ENCODE results near the gene PAQR4.

The PAQR4 gene

GRCh38 chr16:2952679-2953078, 16.5 kb upstream of the PAQR4 start:
- H3K36me3 ChIP-seq (replicated peaks): no peaks in the 10 kb centered on the region
- H3K27me3 ChIP-seq (ENCODE audit: low read depth): no peaks in the 10 kb centered on the region
- DNase-seq (ENCODE audit: low spot score in 2 of 2): no peak
- H3K4me1 ChIP-seq: no peaks in the 10 kb centered on the region
- H3K9me3 ChIP-seq: no peaks in the 10 kb centered on the region
- H3K4me3 ChIP-seq: no peak overlapping the region
- in situ Hi-C loops (cut with MboI; ENCODE audit: low sequenced_read_pairs): no loop called here

GRCh38 chr16:2953706-2954627, 15.2 kb upstream of the PAQR4 start:
- Histone ChIP-seq H3K4me1 (no peaks in the 10 kb centered on the region), H3K9me3 (no peaks in the 10 kb centered on the region), H3K4me3 (no peak overlapping the region), H3K27me3 (ENCODE audit: low read depth) (no peaks in the 10 kb centered on the region), H3K36me3 (replicated peaks) (no peaks in the 10 kb centered on the region)
- in situ Hi-C loops (cut with MboI; ENCODE audit: low sequenced_read_pairs): no loop called here
- DNase-seq (ENCODE audit: low spot score in 2 of 2): no peak

- Histone ChIP-seq H3K9me3 (no peaks in the 10 kb centered on the region), H3K27me3 (ENCODE audit: low read depth) (no peaks in the 10 kb centered on the region), H3K4me3 (no peak overlapping the region), H3K4me1 (no peaks in the 10 kb centered on the region), H3K36me3 (replicated peaks) (no peaks in the 10 kb centered on the region)
- in situ Hi-C loops (cut with MboI; ENCODE audit: low sequenced_read_pairs): no loop called here
- DNase-seq (ENCODE audit: low spot score in 2 of 2): no peak
Observed at GRCh38 chr16:2954656-2955381, 14.3 kb upstream of the PAQR4 start.

GRCh38 chr16:2955438-2955778, 13.7 kb upstream of the PAQR4 start:
- Histone ChIP-seq H3K9me3 (no peaks in the 10 kb centered on the region), H3K4me3 (no peak overlapping the region), H3K4me1 (no peaks in the 10 kb centered on the region), H3K27me3 (ENCODE audit: low read depth) (no peaks in the 10 kb centered on the region), H3K36me3 (replicated peaks) (no peaks in the 10 kb centered on the region)
- DNase-seq (ENCODE audit: low spot score in 2 of 2): no peak
- in situ Hi-C loops (cut with MboI; ENCODE audit: low sequenced_read_pairs): no loop called here

- H3K36me3 ChIP-seq (replicated peaks): no peaks in the 10 kb centered on the region
- DNase-seq (ENCODE audit: low spot score in 2 of 2): no peak
- in situ Hi-C loops (cut with MboI; ENCODE audit: low sequenced_read_pairs): no loop called here
- no peaks in the 10 kb centered on the region for H3K27me3 ChIP-seq (ENCODE audit: low read depth)
- H3K4me3 ChIP-seq: no peak overlapping the region
- no peaks in the 10 kb centered on the region for H3K4me1 ChIP-seq
- no peaks in the 10 kb centered on the region for H3K9me3 ChIP-seq
Observed at GRCh38 chr16:2955779-2956578, 13.2 kb upstream of the PAQR4 start.

- Histone ChIP-seq H3K36me3 (replicated peaks) (no peaks in the 10 kb centered on the region), H3K9me3 (no peaks in the 10 kb centered on the region), H3K27me3 (ENCODE audit: low read depth) (no peaks in the 10 kb centered on the region), H3K4me3 (no peak overlapping the region), H3K4me1 (no peaks in the 10 kb centered on the region)
- DNase-seq (ENCODE audit: low spot score in 2 of 2): no peak
- in situ Hi-C loops (cut with MboI; ENCODE audit: low sequenced_read_pairs): no loop called here
Observed at GRCh38 chr16:2956579-2956956, 12.6 kb upstream of the PAQR4 start.

- peaks cover 2% of the 10 kb centered on the region; the same call in 1 of the 2 replicates for H3K4me1 ChIP-seq
- no peaks in the 10 kb centered on the region for H3K27me3 ChIP-seq (ENCODE audit: low read depth)
- H3K4me3 ChIP-seq: no peak overlapping the region
- no peaks in the 10 kb centered on the region for H3K36me3 ChIP-seq (replicated peaks)
- in situ Hi-C loops (cut with MboI; ENCODE audit: low sequenced_read_pairs): no loop called here
- H3K9me3 ChIP-seq: no peaks in the 10 kb centered on the region
- no peak for DNase-seq (ENCODE audit: low spot score in 2 of 2)
Observed at GRCh38 chr16:2959206-2959605, 9.9 kb upstream of the PAQR4 start.

- Histone ChIP-seq H3K9me3 (no peaks in the 10 kb centered on the region), H3K27me3 (ENCODE audit: low read depth) (no peaks in the 10 kb centered on the region), H3K4me3 (no peak overlapping the region), H3K4me1 (peaks cover 5% of the 10 kb centered on the region; the same call in 1 of the 2 replicates), H3K36me3 (replicated peaks) (no peaks in the 10 kb centered on the region)
- in situ Hi-C loops (cut with MboI; ENCODE audit: low sequenced_read_pairs): no loop called here
- DNase-seq (ENCODE audit: low spot score in 2 of 2): no peak
Observed at GRCh38 chr16:2960183-2961010, 8.8 kb upstream of the PAQR4 start.

GRCh38 chr16:2962334-2963073, 6.6 kb upstream of the PAQR4 start:
- Histone ChIP-seq H3K27me3 (ENCODE audit: low read depth) (no peaks in the 10 kb centered on the region), H3K4me3 (peak overlapping the region; percentile 68), H3K4me1 (peaks cover 5% of the 10 kb centered on the region; the same call in 1 of the 2 replicates), H3K9me3 (no peaks in the 10 kb centered on the region), H3K36me3 (replicated peaks) (no peaks in the 10 kb centered on the region)
- peak in 1 of 2 experiments; percentile 43 for DNase-seq (ENCODE audit: low spot score in 2 of 2)
- in situ Hi-C loops (cut with MboI; ENCODE audit: low sequenced_read_pairs): no loop called here

GRCh38 chr16:2963074-2963722, 6.0 kb upstream of the PAQR4 start:
- H3K36me3 ChIP-seq (replicated peaks): no peaks in the 10 kb centered on the region
- DNase-seq (ENCODE audit: low spot score in 2 of 2): peak in 1 of 2 experiments; percentile 61
- H3K9me3 ChIP-seq: no peaks in the 10 kb centered on the region
- in situ Hi-C loops (cut with MboI; ENCODE audit: low sequenced_read_pairs): no loop called here
- H3K27me3 ChIP-seq (ENCODE audit: low read depth): no peaks in the 10 kb centered on the region
- H3K4me3 ChIP-seq: peak overlapping the region; percentile 68
- peaks cover 8% of the 10 kb centered on the region for H3K4me1 ChIP-seq

GRCh38 chr16:2963723-2964474, 5.2 kb upstream of the PAQR4 start, which contains the start of gene KREMEN2:
Gene KREMEN2, plus strand, starts transcription at chr16:2964275. Its CDS starts 246 bp downstream, at chr16:2964521.
- peak within 1 kb of the TSS; percentile 68 for H3K4me3 ChIP-seq
- peak; percentile 92 to 97 for DNase-seq (ENCODE audit: low spot score in 2 of 2)

More at GRCh38 chr16:2963723-2964474, 5.2 kb upstream of the PAQR4 start, which contains the start of gene KREMEN2:
- Histone ChIP-seq H3K4me1 (peaks cover 15% of the 10 kb centered on the region), H3K27me3 (ENCODE audit: low read depth) (no peaks in the 10 kb centered on the region), H3K9me3 (no peaks in the 10 kb centered on the region), H3K36me3 (replicated peaks) (no peaks in the 10 kb centered on the region)
- in situ Hi-C loops (cut with MboI; ENCODE audit: low sequenced_read_pairs): no loop called here

Data from HAP-1 (cell line).